ENCODE results near the gene TMEM167B. TPM values are rescaled to one million over a fixed set of nuclear protein-coding genes. Genes with fewer than 3 reads are reported as not detected.

Gene TMEM167B
- total RNA-seq, 3 donors from 2014 or later (not counting 1 experiment from before 2014, with no cell fraction given) = 61.2 to 73.0 (median 71.8) TPM

- Histone ChIP-seq H3K9me3 (ENCODE audit: control insufficient read depth, insufficient read depth, low read length) (no peaks in the 10 kb centered on the region), H3K27me3 (ENCODE audit: control insufficient read depth, insufficient read depth, low read length) (no peaks in the 10 kb centered on the region), H3K36me3 (ENCODE audit: control insufficient read depth, insufficient read depth, low read length) (no peaks in the 10 kb centered on the region), H3K27ac (ENCODE audit: low read length) (no peak overlapping the region), H3K4me1 (ENCODE audit: control insufficient read depth, insufficient read depth, low read length) (peaks cover 8% of the 10 kb centered on the region), H3K4me3 (ENCODE audit: low read length) (no peak overlapping the region)
- DNase-seq (no peak), ATAC-seq (no peak)
- no peaks in the 10 kb centered on the region for H3K9me3 Mint-ChIP-seq
- intact Hi-C loops (cut with micrococcal nuclease) = no loop called here
- no peaks in the 10 kb centered on the region for H3K36me3 Mint-ChIP-seq
- 100% methylated on average over 1 of the region's 2 CpGs for WGBS (ENCODE audit: insufficient coverage)
- H3K27me3 Mint-ChIP-seq (ENCODE audit: low read depth in 2 of 2) = peaks cover 5 to 6% of the 10 kb centered on the region in 2 donors
- no peak for TF ChIP-seq CTCF (IDR thresholded peaks at IDR 0.05)
- H3K4me3 Mint-ChIP-seq = no peak overlapping the region
- peaks cover 19% of the 10 kb centered on the region in 2 donors for H3K4me1 Mint-ChIP-seq
- no peak overlapping the region for H3K27ac Mint-ChIP-seq
Observed at GRCh38 chr1:109079240-109079622, 11.3 kb upstream of the TMEM167B start.

- Mint-ChIP-seq H3K27ac (no peak overlapping the region), H3K4me1 (peaks cover 6 to 7% of the 10 kb centered on the region in 2 donors), H3K27me3 (ENCODE audit: low read depth in 2 of 2) (peaks cover 5 to 6% of the 10 kb centered on the region in 2 donors), H3K36me3 (no peaks in the 10 kb centered on the region), H3K9me3 (no peaks in the 10 kb centered on the region), H3K4me3 (no peak overlapping the region)
- no peaks in the 10 kb centered on the region for H3K27me3 ChIP-seq (ENCODE audit: control insufficient read depth, insufficient read depth, low read length)
- H3K36me3 ChIP-seq (ENCODE audit: control insufficient read depth, insufficient read depth, low read length) = no peaks in the 10 kb centered on the region
- peaks cover 8% of the 10 kb centered on the region for H3K4me1 ChIP-seq (ENCODE audit: control insufficient read depth, insufficient read depth, low read length)
- H3K9me3 ChIP-seq (ENCODE audit: control insufficient read depth, insufficient read depth, low read length) = no peaks in the 10 kb centered on the region
- TF ChIP-seq CTCF (IDR thresholded peaks at IDR 0.05) = no peak
- WGBS (ENCODE audit: insufficient coverage) = 100% methylated on average over 4 of the region's 5 CpGs
- ATAC-seq = no peak
- no peak overlapping the region for H3K27ac ChIP-seq (ENCODE audit: low read length)
- intact Hi-C loops (cut with micrococcal nuclease) = no loop called here
- no peak for DNase-seq
- no peak overlapping the region for H3K4me3 ChIP-seq (ENCODE audit: low read length)
Observed at GRCh38 chr1:109080441-109081082, 10.0 kb upstream of the TMEM167B start.

GRCh38 chr1:109083501-109083900 lies 7.1 kb upstream of the TMEM167B start:
- intact Hi-C loops (cut with micrococcal nuclease) = no loop called here
- no peaks in the 10 kb centered on the region for H3K4me1 Mint-ChIP-seq
- Histone ChIP-seq H3K4me1 (ENCODE audit: control insufficient read depth, insufficient read depth, low read length) (no peaks in the 10 kb centered on the region), H3K27me3 (ENCODE audit: control insufficient read depth, insufficient read depth, low read length) (no peaks in the 10 kb centered on the region), H3K27ac (ENCODE audit: low read length) (no peak overlapping the region), H3K9me3 (ENCODE audit: control insufficient read depth, insufficient read depth, low read length) (no peaks in the 10 kb centered on the region), H3K36me3 (ENCODE audit: control insufficient read depth, insufficient read depth, low read length) (no peaks in the 10 kb centered on the region), H3K4me3 (ENCODE audit: low read length) (no peak overlapping the region)
- DNase-seq (no peak), ATAC-seq (no peak)
- no peak overlapping the region for H3K4me3 Mint-ChIP-seq
- 95% methylated on average over 3 of the region's 3 CpGs for WGBS (ENCODE audit: insufficient coverage)
- H3K27me3 Mint-ChIP-seq (ENCODE audit: low read depth in 2 of 2) = peaks cover 5 to 6% of the 10 kb centered on the region in 2 donors
- no peaks in the 10 kb centered on the region for H3K9me3 Mint-ChIP-seq
- no peak for TF ChIP-seq CTCF (IDR thresholded peaks at IDR 0.05)
- H3K36me3 Mint-ChIP-seq = no peaks in the 10 kb centered on the region
- no peak overlapping the region for H3K27ac Mint-ChIP-seq

GRCh38 chr1:109083923-109084322 lies 6.6 kb upstream of the TMEM167B start:
- Mint-ChIP-seq H3K4me1 (no peaks in the 10 kb centered on the region), H3K4me3 (no peak overlapping the region), H3K36me3 (no peaks in the 10 kb centered on the region), H3K27ac (no peak overlapping the region), H3K9me3 (no peaks in the 10 kb centered on the region), H3K27me3 (ENCODE audit: low read depth in 2 of 2) (peaks cover 5 to 6% of the 10 kb centered on the region in 2 donors)
- no peaks in the 10 kb centered on the region for H3K27me3 ChIP-seq (ENCODE audit: control insufficient read depth, insufficient read depth, low read length)
- intact Hi-C loops (cut with micrococcal nuclease) = no loop called here
- no peaks in the 10 kb centered on the region for H3K36me3 ChIP-seq (ENCODE audit: control insufficient read depth, insufficient read depth, low read length)
- ATAC-seq (no peak), DNase-seq (no peak)
- no peaks in the 10 kb centered on the region for H3K9me3 ChIP-seq (ENCODE audit: control insufficient read depth, insufficient read depth, low read length)
- H3K27ac ChIP-seq (ENCODE audit: low read length) = no peak overlapping the region
- no peak for TF ChIP-seq CTCF (IDR thresholded peaks at IDR 0.05)
- H3K4me1 ChIP-seq (ENCODE audit: control insufficient read depth, insufficient read depth, low read length) = no peaks in the 10 kb centered on the region
- no peak overlapping the region for H3K4me3 ChIP-seq (ENCODE audit: low read length)
- WGBS (ENCODE audit: insufficient coverage) = 33% methylated on average over 1 of the region's 1 CpG
